Measurements from ENCODE around the gene SLC22A5.

The SLC22A5 gene

DNA sequence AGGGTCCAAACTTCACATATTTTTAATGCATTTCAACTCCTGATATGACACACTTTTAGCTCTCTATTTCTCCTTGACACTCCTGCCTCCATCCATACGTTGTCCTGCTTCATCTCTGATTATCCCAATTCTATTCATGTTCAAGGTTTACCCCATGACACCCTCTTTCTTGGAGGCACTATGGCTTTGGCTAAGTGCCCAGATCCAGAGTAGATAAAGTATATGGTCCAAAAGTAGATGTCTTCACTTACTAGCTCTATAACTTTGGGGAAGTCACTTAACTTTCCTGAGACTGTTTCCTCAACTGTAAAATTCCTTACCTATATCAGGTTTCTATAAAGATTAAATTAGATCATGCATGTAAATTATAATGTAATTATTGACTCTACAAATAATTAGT is 36.1 kb downstream of the SLC22A5 start:
- no peak for TF ChIP-seq EZH2phosphoT487 (IDR thresholded peaks at IDR 0.05; ENCODE audit: borderline replicate concordance)
- TF ChIP-seq, protein P1, sequence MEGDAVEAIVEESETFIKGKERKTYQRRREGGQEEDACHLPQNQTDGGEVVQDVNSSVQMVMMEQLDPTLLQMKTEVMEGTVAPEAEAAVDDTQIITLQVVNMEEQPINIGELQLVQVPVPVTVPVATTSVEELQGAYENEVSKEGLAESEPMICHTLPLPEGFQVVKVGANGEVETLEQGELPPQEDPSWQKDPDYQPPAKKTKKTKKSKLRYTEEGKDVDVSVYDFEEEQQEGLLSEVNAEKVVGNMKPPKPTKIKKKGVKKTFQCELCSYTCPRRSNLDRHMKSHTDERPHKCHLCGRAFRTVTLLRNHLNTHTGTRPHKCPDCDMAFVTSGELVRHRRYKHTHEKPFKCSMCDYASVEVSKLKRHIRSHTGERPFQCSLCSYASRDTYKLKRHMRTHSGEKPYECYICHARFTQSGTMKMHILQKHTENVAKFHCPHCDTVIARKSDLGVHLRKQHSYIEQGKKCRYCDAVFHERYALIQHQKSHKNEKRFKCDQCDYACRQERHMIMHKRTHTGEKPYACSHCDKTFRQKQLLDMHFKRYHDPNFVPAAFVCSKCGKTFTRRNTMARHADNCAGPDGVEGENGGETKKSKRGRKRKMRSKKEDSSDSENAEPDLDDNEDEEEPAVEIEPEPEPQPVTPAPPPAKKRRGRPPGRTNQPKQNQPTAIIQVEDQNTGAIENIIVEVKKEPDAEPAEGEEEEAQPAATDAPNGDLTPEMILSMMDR (conservative IDR thresholded peaks at IDR 0.05; ENCODE audit: low read length), result no peak
- peaks cover 15% of the 10 kb centered on the region for H3K79me2 ChIP-seq (ENCODE audit: insufficient read depth, low read length)
- no peak overlapping the region for H3K9ac ChIP-seq (ENCODE audit: low read depth, low read length, poor library complexity, severe bottlenecking)
- H3K4me2 ChIP-seq (ENCODE audit: low read depth, low read length, poor library complexity, severe bottlenecking), result no peak overlapping the region
- no peaks in the 10 kb centered on the region for H3K9me3 ChIP-seq (ENCODE audit: insufficient read depth, low read depth, low read length)
- no peaks in the 10 kb centered on the region for H3F3A ChIP-seq (ENCODE audit: low read depth)
- no peaks in the 10 kb centered on the region for H4K20me1 ChIP-seq (ENCODE audit: insufficient read depth, low read length, poor library complexity, severe bottlenecking)
- H3K4me1 ChIP-seq (ENCODE audit: insufficient read depth, low read length, poor library complexity, severe bottlenecking), result peaks cover 11% of the 10 kb centered on the region
- H3K27me3 ChIP-seq (ENCODE audit: insufficient read depth, low read length, poor library complexity, severe bottlenecking), result no peaks in the 10 kb centered on the region
- no peaks in the 10 kb centered on the region for H3K36me3 ChIP-seq (ENCODE audit: insufficient read depth, low read length)
- H3K9me2 ChIP-seq (replicated peaks; ENCODE audit: low read depth, low read length), result no peaks in the 10 kb centered on the region
- no peak overlapping the region for H2AFZ ChIP-seq (ENCODE audit: low read length)
- H3K4me3 ChIP-seq (ENCODE audit: low read length, poor library complexity, severe bottlenecking), result no peak overlapping the region

DNA sequence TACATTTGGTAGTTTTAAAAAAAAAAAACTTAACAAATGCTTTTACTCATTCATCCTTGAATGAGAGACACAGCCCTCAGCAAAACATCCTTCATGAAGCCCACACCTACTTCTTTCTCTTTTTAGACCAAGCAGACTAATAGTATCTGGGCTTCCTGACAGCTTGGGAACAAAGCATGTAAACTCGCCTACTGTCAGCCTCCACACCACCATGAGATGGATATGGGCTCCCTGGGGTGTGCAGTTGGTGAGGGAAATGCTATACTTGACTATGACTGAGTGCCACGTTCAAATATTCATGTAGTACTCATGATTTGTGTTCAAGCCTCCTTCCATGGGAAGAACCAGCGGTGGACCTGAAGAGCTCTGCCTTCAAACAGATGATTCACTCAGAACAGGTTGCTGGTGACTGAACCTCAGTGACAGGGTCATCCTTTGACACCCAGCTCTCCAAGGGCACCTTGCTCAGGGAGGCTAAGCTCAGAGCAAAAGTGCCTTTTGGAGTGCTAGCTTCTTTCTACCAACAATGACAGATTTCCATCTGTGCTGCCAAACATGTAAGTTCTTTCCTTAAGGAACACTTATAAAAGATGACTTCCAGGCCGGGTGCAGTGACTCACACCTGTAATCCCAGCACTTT is 36.8 kb downstream of the SLC22A5 start:
- Histone ChIP-seq H3K27me3 (ENCODE audit: insufficient read depth, low read length, poor library complexity, severe bottlenecking) (no peaks in the 10 kb centered on the region), H3K9me2 (replicated peaks; ENCODE audit: low read depth, low read length) (no peaks in the 10 kb centered on the region), H3K4me2 (ENCODE audit: low read depth, low read length, poor library complexity, severe bottlenecking) (no peak overlapping the region), H3K4me1 (ENCODE audit: insufficient read depth, low read length, poor library complexity, severe bottlenecking) (peaks cover 14% of the 10 kb centered on the region), H3K36me3 (ENCODE audit: insufficient read depth, low read length) (no peaks in the 10 kb centered on the region), H3F3A (ENCODE audit: low read depth) (no peaks in the 10 kb centered on the region), H3K9ac (ENCODE audit: low read depth, low read length, poor library complexity, severe bottlenecking) (no peak overlapping the region), H2AFZ (ENCODE audit: low read length) (no peak overlapping the region), H3K4me3 (ENCODE audit: low read length, poor library complexity, severe bottlenecking) (no peak overlapping the region), H4K20me1 (ENCODE audit: insufficient read depth, low read length, poor library complexity, severe bottlenecking) (no peaks in the 10 kb centered on the region), H3K9me3 (ENCODE audit: insufficient read depth, low read depth, low read length) (no peaks in the 10 kb centered on the region), H3K79me2 (ENCODE audit: insufficient read depth, low read length) (peaks cover 18% of the 10 kb centered on the region)
- TF ChIP-seq EZH2phosphoT487 (IDR thresholded peaks at IDR 0.05; ENCODE audit: borderline replicate concordance), result no peak
- TF ChIP-seq, protein P1 (conservative IDR thresholded peaks at IDR 0.05; ENCODE audit: low read length), result no peak

DNA sequence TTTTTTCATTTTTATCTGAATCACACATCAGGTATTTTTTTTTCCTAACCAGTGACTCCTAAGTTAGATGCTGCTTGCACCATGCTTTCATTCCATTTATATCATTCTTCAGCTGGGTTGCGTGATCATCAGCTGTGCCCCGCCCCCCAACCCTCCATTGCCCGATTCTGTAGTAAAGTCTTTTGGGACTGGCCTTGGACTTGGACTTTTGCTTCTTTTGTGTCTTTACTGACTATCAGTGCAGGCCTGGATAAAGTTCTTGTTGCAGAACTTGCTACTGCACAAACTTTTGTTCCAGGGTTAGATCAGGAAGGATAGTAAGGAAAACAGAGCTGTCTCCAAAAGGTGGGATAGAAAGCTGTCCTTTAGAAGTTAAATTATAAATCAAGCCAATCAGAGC is 38.5 kb downstream of the SLC22A5 start:
- H3K4me2 ChIP-seq (ENCODE audit: low read depth, low read length, poor library complexity, severe bottlenecking), result no peak overlapping the region
- H3K27me3 ChIP-seq (ENCODE audit: insufficient read depth, low read length, poor library complexity, severe bottlenecking), result no peaks in the 10 kb centered on the region
- H2AFZ ChIP-seq (ENCODE audit: low read length), result no peak overlapping the region
- peaks cover 29% of the 10 kb centered on the region for H3K4me1 ChIP-seq (ENCODE audit: insufficient read depth, low read length, poor library complexity, severe bottlenecking)
- no peak overlapping the region for H3K9ac ChIP-seq (ENCODE audit: low read depth, low read length, poor library complexity, severe bottlenecking)
- H3K36me3 ChIP-seq (ENCODE audit: insufficient read depth, low read length), result no peaks in the 10 kb centered on the region
- H3K9me3 ChIP-seq (ENCODE audit: insufficient read depth, low read depth, low read length), result no peaks in the 10 kb centered on the region
- no peak overlapping the region for H3K4me3 ChIP-seq (ENCODE audit: low read length, poor library complexity, severe bottlenecking)
- no peaks in the 10 kb centered on the region for H3K9me2 ChIP-seq (replicated peaks; ENCODE audit: low read depth, low read length)
- no peaks in the 10 kb centered on the region for H4K20me1 ChIP-seq (ENCODE audit: insufficient read depth, low read length, poor library complexity, severe bottlenecking)
- no peak for TF ChIP-seq EZH2phosphoT487 (IDR thresholded peaks at IDR 0.05; ENCODE audit: borderline replicate concordance)
- TF ChIP-seq, protein P1 (conservative IDR thresholded peaks at IDR 0.05; ENCODE audit: low read length), result no peak
- no peaks in the 10 kb centered on the region for H3F3A ChIP-seq (ENCODE audit: low read depth)
- peaks cover 34% of the 10 kb centered on the region for H3K79me2 ChIP-seq (ENCODE audit: insufficient read depth, low read length)
